ENCODE measurements around the gene MLN. TPM values are rescaled to one million over a fixed set of nuclear protein-coding genes. Genes with fewer than 3 reads are reported as not detected.

MLN gene
- total and polyA plus RNA-seq, 12 donors: not detected

GRCh38 chr6:33752646-33753015 lies 51.2 kb downstream of the MLN start:
- no peak for TF ChIP-seq CTCF (IDR thresholded peaks at IDR 0.05)
- Histone ChIP-seq H3K9me3 (no peaks in the 10 kb centered on the region), H3K27ac (no peak overlapping the region), H3K4me1 (peaks cover 0 to 2% (median 0%) of the 10 kb centered on the region in 9 donors), H3K4me3 (no peak overlapping the region), H3K36me3 (no peaks in the 10 kb centered on the region), H3K27me3 (no peaks in the 10 kb centered on the region)
- ATAC-seq: no peak
- intact Hi-C loops (cut with DNase I): loop anchor here in 1 of 10 donors (10.0 kb wide), 1 partner anchor 158 kb away; no protein-coding TSS in a partner anchor
- no peak for DNase-seq
- 91 to 100% methylated on average over 1 of the region's 1 CpG for WGBS, 2 donors

GRCh38 chr6:33751771-33752645 lies 51.8 kb downstream of the MLN start:
- no peak for TF ChIP-seq CTCF (IDR thresholded peaks at IDR 0.05)
- ATAC-seq (no peak), DNase-seq (no peak)
- H3K36me3 ChIP-seq: no peaks in the 10 kb centered on the region
- H3K27me3 ChIP-seq: no peaks in the 10 kb centered on the region
- H3K4me1 ChIP-seq: peaks cover 0 to 9% (median 2%) of the 10 kb centered on the region in 9 donors
- intact Hi-C loops (cut with DNase I): loop anchor here in 1 of 10 donors (10.0 kb wide), 1 partner anchor 157 kb away; no protein-coding TSS in a partner anchor
- WGBS, 2 donors: 77 to 80% methylated on average over 15 of the region's 15 CpGs
- no peak overlapping the region for H3K4me3 ChIP-seq
- no peak overlapping the region for H3K27ac ChIP-seq
- H3K9me3 ChIP-seq: no peaks in the 10 kb centered on the region

- WGBS, 2 donors: 59 to 83% methylated on average over 11 of the region's 11 CpGs
- intact Hi-C loops (cut with DNase I): loop anchor here in 1 of 10 donors (10.0 kb wide), 1 partner anchor 156 kb away; no protein-coding TSS in a partner anchor
- no peak overlapping the region for H3K27ac ChIP-seq
- peaks cover 0 to 12% (median 3%) of the 10 kb centered on the region in 9 donors for H3K4me1 ChIP-seq
- no peaks in the 10 kb centered on the region for H3K9me3 ChIP-seq
- DNase-seq: no peak
- H3K27me3 ChIP-seq: no peaks in the 10 kb centered on the region
- H3K36me3 ChIP-seq: no peaks in the 10 kb centered on the region
- no peak for ATAC-seq
- TF ChIP-seq CTCF (IDR thresholded peaks at IDR 0.05): no peak
- no peak overlapping the region for H3K4me3 ChIP-seq
Observed at GRCh38 chr6:33750244-33750991, 53.4 kb downstream of the MLN start.

GRCh38 chr6:33749401-33749800 lies 54.4 kb downstream of the MLN start:
- intact Hi-C loops (cut with DNase I): no loop called here
- no peaks in the 10 kb centered on the region for H3K27me3 ChIP-seq
- no peaks in the 10 kb centered on the region for H3K36me3 ChIP-seq
- no peak overlapping the region for H3K4me3 ChIP-seq
- WGBS, 2 donors: 77 to 82% methylated on average over 7 of the region's 7 CpGs
- ATAC-seq (no peak), DNase-seq (no peak)
- H3K4me1 ChIP-seq: peaks cover 0 to 22% (median 8%) of the 10 kb centered on the region in 9 donors
- no peak for TF ChIP-seq CTCF (IDR thresholded peaks at IDR 0.05)
- no peak overlapping the region for H3K27ac ChIP-seq
- H3K9me3 ChIP-seq: no peaks in the 10 kb centered on the region
